Natural killer cell (primary cell): ENCODE results near the gene PKD1. TPM values are rescaled to one million over a fixed set of nuclear protein-coding genes. Genes with fewer than 3 reads are reported as not detected.
"Not testable (repeated sequence)": the region's sequence is repeated elsewhere in the genome, so short reads cannot be mapped to it uniquely, and the experiment has no call there.

Experiments
- ATAC-seq, 3 donors: fragments of 150-1000 bp in 2 of 3; fragments of 200-7000 bp in 1 of 3; cut with Tn5 transposase; 1 replicate in 1 of 3; 2 replicates in 2 of 3; pipeline ENCODE4 v1.10.0; 2021; ENCODE audit warnings: mild to moderate bottlenecking in 2 of 3, moderate library complexity in 2 of 3
- DNase-seq, 2 donors: peaks; one replicate each; pipeline versions ENCODE4 v3.0.0 to v3.0.0-alpha.2; 2013 to 2021; ENCODE audit warnings: mixed read lengths in 1 of 2
- H3K27ac ChIP-seq: one replicate; pipeline ENCODE4 v1.5.1; 2013; ENCODE audit warnings: mild to moderate bottlenecking, low read length
- H3K27me3 ChIP-seq: one replicate; pipeline ENCODE4 v1.6.1; 2013; ENCODE audit warnings: low read length; ENCODE audit not compliant: control insufficient read depth, insufficient read depth
- H3K36me3 ChIP-seq: one replicate; pipeline ENCODE4 v1.6.1; 2013; ENCODE audit warnings: low read length; ENCODE audit not compliant: control insufficient read depth, insufficient read depth
- H3K4me1 ChIP-seq: one replicate; pipeline ENCODE4 v1.6.1; 2013; ENCODE audit warnings: low read length; ENCODE audit not compliant: control insufficient read depth, insufficient read depth
- H3K4me3 ChIP-seq: one replicate; pipeline ENCODE4 v1.5.1; 2013; ENCODE audit warnings: low read length
- H3K9me3 ChIP-seq: one replicate; pipeline ENCODE4 v1.6.1; 2013; ENCODE audit warnings: low read length; ENCODE audit not compliant: control insufficient read depth, insufficient read depth
- H3K27ac Mint-ChIP-seq, 2 donors: one replicate each; pipeline ENCODE4 v1.8.0; 2022; ENCODE audit warnings: mild to moderate bottlenecking in 2 of 2, mixed read lengths in 2 of 2, moderate library complexity in 1 of 2
- H3K27me3 Mint-ChIP-seq, 2 donors: one replicate each; pipeline ENCODE4 v1.8.0; 2022; ENCODE audit warnings: low read depth in 2 of 2, mixed read lengths in 2 of 2
- H3K36me3 Mint-ChIP-seq: one replicate; pipeline ENCODE4 v1.8.0; 2022; ENCODE audit warnings: mixed read lengths
- H3K4me1 Mint-ChIP-seq, 2 donors: one replicate each; pipeline ENCODE4 v1.8.0; 2022; ENCODE audit warnings: mixed read lengths in 2 of 2
- H3K4me3 Mint-ChIP-seq: one replicate; pipeline ENCODE4 v1.8.0; 2022; ENCODE audit warnings: mild to moderate bottlenecking, moderate library complexity, mixed read lengths
- H3K9me3 Mint-ChIP-seq, 2 donors: one replicate each; pipeline ENCODE4 v1.8.0; 2022; ENCODE audit warnings: mixed read lengths in 2 of 2
- WGBS: methylation state at CpG from one replicate; pipeline ENCODE4 v1.1.7; 2013; ENCODE audit warnings: missing lambda C conversion rate; ENCODE audit not compliant: insufficient coverage; 5-methylcytosine and 5-hydroxymethylcytosine counted together
- intact Hi-C: fragments of 100-400 bp; cut with micrococcal nuclease; formaldehyde crosslinking; loops from one replicate; pipeline ENCODE4 v1.14.2; 2022
- total RNA-seq, 4 donors: library from RNA; stranded (reverse); fragments of 120-200 nt in 1 of 4; gene quantifications; one replicate each; pipeline versions ENCODE4 v1.2.3 to v1.2.4, GENCODE V29; 2013 to 2022

Gene PKD1
- total RNA-seq, 3 donors from 2014 or later (not counting 1 experiment from before 2014, with no cell fraction given) = 87.0 to 105 (median 99.1) TPM

DNA sequence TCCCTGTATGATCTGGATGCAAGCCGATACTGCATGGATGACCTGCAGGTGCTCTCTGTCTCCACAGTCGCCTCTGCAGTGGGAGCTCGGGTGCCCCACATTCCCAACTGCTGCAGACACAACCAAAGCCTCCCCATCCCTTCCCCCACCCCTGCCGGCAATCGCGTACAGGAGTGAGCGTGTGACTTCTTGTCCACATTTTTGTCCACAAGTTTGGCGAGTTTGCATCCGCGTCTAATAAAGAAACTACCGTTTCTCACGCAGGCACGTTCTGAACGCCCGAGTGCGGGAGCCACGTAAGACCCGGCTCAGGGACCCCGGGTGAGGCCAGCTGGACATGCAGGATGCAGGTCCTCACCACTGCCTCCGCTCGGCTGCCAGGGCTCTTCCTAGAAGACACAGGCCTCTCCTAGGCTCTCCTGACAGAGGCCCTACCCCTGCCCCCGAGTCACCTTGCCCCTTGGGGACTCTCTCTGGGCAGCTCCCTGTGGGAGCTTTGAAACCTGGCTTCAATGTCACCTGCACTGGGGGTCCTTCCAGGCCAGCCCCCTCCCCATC is 5.7 kb downstream of the PKD1 start:
- H3K9me3 ChIP-seq, H3K36me3 Mint-ChIP-seq, intact Hi-C loops, H3K9me3 Mint-ChIP-seq, H3K4me3 Mint-ChIP-seq, H3K27me3 Mint-ChIP-seq, H3K36me3 ChIP-seq, H3K27ac Mint-ChIP-seq, ATAC-seq, H3K4me3 ChIP-seq, H3K27ac ChIP-seq, DNase-seq, H3K27me3 ChIP-seq: not testable (repeated sequence)
- H3K4me1 ChIP-seq = peaks cover 21% of the 10 kb centered on the region
- H3K4me1 Mint-ChIP-seq = peaks cover 10 to 23% of the 10 kb centered on the region in 2 donors
- 96% methylated on average over 19 of the region's 22 CpGs for WGBS

DNA sequence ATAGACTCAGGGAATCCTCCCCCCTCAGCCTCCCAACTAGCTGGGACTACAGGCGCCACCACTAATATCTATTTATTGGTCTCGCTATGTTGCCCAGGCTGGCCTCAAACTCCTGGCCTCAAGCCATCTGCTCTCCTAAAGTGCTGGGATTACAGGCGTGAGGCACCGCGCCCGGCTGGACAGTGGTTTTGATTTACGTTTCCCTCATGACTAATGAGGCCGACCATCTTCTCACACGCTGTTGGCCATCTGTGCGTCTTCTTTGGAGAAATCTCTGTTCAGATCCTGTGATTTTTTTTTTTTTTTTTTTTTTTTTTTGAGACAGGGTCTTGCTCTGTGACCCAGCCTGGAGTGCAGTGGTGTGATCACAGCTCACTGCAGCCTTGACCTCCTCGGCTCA is 6.4 kb downstream of the PKD1 start:
- H3K9me3 Mint-ChIP-seq, H3K27ac ChIP-seq, H3K27me3 ChIP-seq, H3K36me3 ChIP-seq, H3K27me3 Mint-ChIP-seq, H3K9me3 ChIP-seq, H3K36me3 Mint-ChIP-seq, intact Hi-C loops, H3K4me3 ChIP-seq, DNase-seq, H3K4me3 Mint-ChIP-seq, ATAC-seq, H3K27ac Mint-ChIP-seq: not testable (repeated sequence)
- peaks cover 10 to 20% of the 10 kb centered on the region in 2 donors for H3K4me1 Mint-ChIP-seq
- peaks cover 22% of the 10 kb centered on the region for H3K4me1 ChIP-seq
- 94% methylated on average over 6 of the region's 11 CpGs for WGBS

DNA sequence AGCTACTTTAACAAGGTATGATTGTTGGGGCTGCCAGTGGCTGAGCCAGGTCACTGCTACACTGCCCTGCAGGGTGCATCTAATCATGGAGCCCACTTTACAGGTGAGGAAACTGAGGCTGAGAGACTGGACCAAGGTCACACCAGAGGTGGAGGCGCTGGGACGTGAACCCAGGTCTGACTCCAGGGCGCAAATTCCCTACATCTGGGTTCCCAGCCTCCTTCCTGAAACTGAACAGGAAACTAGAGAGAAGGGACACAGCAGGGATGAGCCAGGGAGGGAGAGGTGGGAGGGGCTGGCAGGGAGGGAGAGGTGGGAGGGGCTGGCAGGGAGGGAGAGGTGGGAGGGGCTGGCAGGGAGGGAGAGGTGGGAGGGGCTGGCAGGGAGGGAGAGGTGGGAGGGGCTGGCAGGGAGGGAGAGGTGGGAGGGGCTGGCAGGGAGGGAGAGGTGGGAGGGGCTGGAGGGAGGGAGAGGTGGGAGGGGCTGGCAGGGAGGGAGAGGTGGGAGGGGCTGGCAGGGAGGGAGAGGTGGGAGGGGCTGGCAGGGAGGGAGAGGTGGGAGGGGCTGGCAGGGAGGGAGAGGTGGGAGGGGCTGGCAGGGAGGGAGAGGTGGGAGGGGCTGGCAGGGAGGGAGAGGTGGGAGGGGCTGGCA is 7.9 kb downstream of the PKD1 start:
- WGBS = 81% methylated on average over 3 of the region's 3 CpGs
- H3K27me3 Mint-ChIP-seq, H3K27me3 ChIP-seq, H3K4me3 ChIP-seq, H3K27ac ChIP-seq, H3K36me3 Mint-ChIP-seq, H3K9me3 ChIP-seq, H3K36me3 ChIP-seq, intact Hi-C loops, H3K27ac Mint-ChIP-seq, ATAC-seq, H3K9me3 Mint-ChIP-seq: not testable (repeated sequence)
- H3K4me1 ChIP-seq = peaks cover 22% of the 10 kb centered on the region
- peak in 1 of 2 donors; percentile 47 for DNase-seq
- H3K4me3 Mint-ChIP-seq = peak overlapping the region; percentile 25
- peaks cover 10 to 20% of the 10 kb centered on the region in 2 donors for H3K4me1 Mint-ChIP-seq

DNA sequence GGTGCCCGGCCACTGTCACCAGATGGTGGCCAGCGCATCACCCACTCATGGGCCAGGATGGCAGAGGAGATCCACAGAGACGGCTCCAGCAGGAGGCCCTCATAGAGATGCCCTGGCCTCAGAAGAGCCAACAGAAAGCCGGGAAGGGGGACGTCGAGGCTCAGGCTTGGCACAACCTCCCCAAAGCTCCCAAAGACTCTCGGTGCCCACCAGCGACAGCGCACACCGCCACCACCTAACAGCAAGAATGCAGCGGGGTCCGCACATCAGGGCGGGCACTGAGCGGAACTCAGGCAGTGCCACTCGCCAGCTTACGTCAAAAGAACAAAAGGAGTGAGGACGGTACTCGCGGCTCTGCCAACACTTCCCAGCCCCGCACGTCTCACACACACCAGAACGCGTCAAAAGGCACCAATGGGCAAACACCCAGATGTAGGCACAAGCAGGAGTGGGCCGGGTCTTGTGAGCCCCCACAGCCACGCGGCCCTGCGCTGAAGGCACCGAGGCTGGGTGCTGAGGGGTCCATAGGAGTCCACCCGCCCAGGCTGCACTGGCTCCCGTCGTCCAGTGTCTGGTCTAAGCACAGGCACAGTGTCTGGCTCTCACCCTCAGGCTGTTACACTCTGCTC is 8.7 kb downstream of the PKD1 start:
- ATAC-seq = peak in 1 of 3 donors; percentile 14
- peak in 1 of 2 donors; percentile 43 for DNase-seq

DNA sequence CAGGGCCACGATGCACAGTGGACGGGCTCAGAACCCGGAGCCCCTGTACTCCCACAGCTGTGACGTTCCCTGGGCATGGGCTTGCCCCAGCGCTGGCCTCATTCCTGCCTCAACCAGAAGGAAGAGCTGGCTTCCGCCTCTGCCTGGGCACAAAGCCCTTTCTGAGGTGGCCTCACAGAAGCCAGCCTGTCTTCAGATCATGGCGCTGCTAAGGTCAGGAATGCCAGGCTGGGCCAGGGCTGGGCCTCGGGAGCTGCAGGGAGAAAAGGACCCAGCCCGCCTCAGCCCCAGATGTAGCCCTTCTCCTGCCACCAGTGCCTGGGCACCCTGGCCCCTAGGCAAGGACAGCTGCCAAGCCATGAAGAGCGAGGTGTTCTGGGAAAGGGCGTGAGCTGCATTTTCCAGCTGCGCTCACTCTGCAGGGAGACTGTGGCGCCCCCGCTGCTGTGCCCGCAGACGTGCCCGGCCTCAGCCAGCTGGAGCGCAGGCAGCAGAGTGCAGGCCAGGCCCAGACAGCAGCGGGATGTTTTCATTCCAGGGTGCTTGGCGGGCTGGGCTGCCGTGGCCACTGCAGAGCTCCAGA is 9.4 kb downstream of the PKD1 start:
- H3K27me3 Mint-ChIP-seq, ATAC-seq, H3K9me3 Mint-ChIP-seq, DNase-seq, H3K27ac Mint-ChIP-seq, H3K4me3 Mint-ChIP-seq, intact Hi-C loops, H3K36me3 Mint-ChIP-seq, H3K9me3 ChIP-seq, H3K27me3 ChIP-seq, H3K4me3 ChIP-seq, H3K36me3 ChIP-seq, H3K27ac ChIP-seq: not testable (repeated sequence)
- H3K4me1 Mint-ChIP-seq = peaks cover 10 to 20% of the 10 kb centered on the region in 2 donors
- peaks cover 22% of the 10 kb centered on the region for H3K4me1 ChIP-seq
- 85% methylated on average over 21 of the region's 21 CpGs for WGBS

More for the DNA sequence above, 8.7 kb downstream of the PKD1 start:
- H3K9me3 Mint-ChIP-seq, H3K27ac Mint-ChIP-seq, H3K36me3 ChIP-seq, H3K36me3 Mint-ChIP-seq, H3K27me3 ChIP-seq, H3K27ac ChIP-seq, intact Hi-C loops, H3K27me3 Mint-ChIP-seq, H3K4me3 ChIP-seq, H3K9me3 ChIP-seq: not testable (repeated sequence)
- H3K4me3 Mint-ChIP-seq = peak overlapping the region; percentile 31
- whole genome bisulfite sequencing = 95% methylated on average over 29 of the region's 31 CpGs
- peaks cover 10 to 20% of the 10 kb centered on the region in 2 donors for H3K4me1 Mint-ChIP-seq
- peaks cover 22% of the 10 kb centered on the region for H3K4me1 ChIP-seq

DNA sequence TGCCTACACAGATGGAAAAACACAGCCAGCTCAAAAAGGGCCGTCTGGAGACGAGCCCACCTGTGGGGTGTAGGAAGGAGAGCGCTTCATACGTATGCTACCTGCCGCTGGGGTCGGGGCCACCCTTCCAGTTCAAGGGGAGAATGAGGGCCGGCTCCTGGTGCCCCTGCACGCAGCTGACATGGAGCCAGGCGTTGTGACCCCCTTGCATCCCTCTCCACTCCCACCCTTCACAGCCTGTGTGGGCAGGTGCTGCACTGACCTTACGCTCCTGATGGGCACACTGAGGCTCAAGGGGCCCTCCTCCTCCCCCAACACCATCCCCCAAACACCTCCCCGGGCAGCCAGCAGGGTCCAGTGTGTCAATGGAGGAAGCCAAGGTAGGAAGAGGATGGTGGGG is 10.1 kb downstream of the PKD1 start:
- ATAC-seq, H3K36me3 Mint-ChIP-seq, H3K36me3 ChIP-seq, H3K27me3 ChIP-seq, DNase-seq, intact Hi-C loops, H3K27ac Mint-ChIP-seq, H3K4me3 ChIP-seq, H3K27ac ChIP-seq, H3K27me3 Mint-ChIP-seq, H3K9me3 Mint-ChIP-seq, H3K9me3 ChIP-seq, H3K4me3 Mint-ChIP-seq: not testable (repeated sequence)
- WGBS = 64% methylated on average over 9 of the region's 11 CpGs
- peaks cover 22% of the 10 kb centered on the region for H3K4me1 ChIP-seq
- peaks cover 12 to 23% of the 10 kb centered on the region in 2 donors for H3K4me1 Mint-ChIP-seq

DNA sequence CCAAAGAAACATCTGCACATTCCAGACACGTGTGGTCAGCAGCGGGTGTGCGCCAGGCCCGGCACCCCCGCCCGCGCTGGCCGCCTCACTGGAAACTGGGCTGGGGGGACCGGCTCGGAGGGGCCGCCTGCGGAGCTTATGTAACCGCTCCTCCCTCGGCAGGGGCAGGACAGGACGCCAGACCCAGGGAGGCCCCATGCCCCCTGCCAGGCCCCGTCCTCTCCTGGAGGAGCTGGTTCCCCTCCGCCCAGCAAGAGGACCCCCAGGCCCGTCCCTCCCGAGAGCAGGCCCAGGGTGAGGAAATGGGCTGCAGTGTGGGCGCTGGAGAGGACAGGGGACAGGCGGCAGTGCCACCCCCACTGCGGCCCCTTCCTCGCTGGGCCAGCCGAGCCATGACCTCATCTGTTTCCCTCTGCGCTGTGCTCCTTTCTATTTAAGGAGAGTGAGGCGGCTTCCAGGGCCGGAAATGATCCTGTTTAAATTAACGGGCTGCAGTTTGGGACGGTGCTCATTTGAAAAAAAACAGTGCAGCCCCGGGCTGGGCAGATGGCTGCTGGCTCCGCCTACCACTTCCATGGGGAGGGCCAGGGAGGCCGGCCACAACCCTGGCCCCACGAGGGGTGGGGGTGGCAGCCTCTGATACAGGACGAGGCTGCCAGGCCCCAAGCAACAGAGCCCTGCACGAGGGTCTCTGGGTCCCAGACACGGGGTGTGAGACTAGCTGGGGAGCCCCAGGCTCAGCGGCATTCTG is 10.8 kb downstream of the PKD1 start:
- ATAC-seq, H3K4me3 ChIP-seq, H3K27me3 ChIP-seq, H3K36me3 Mint-ChIP-seq, H3K9me3 Mint-ChIP-seq, H3K36me3 ChIP-seq, DNase-seq, intact Hi-C loops, H3K27ac Mint-ChIP-seq, H3K27ac ChIP-seq, H3K27me3 Mint-ChIP-seq, H3K9me3 ChIP-seq, H3K4me3 Mint-ChIP-seq: not testable (repeated sequence)
- peaks cover 22% of the 10 kb centered on the region for H3K4me1 ChIP-seq
- WGBS = 43% methylated on average over 36 of the region's 37 CpGs
- peaks cover 17 to 28% of the 10 kb centered on the region in 2 donors for H3K4me1 Mint-ChIP-seq
